GM12872 (cell line): ENCODE measurements around the gene ANKFY1.

ENCODE experiments used
- CTCF ChIP-seq: IDR thresholded peaks from 3 replicates; pipeline ENCODE4 v1.5.1; 2011; ENCODE audit warnings: low read depth, mild to moderate bottlenecking, low read length, moderate library complexity; ENCODE audit not compliant: insufficient read depth

ANKFY1 gene

GRCh38 chr17:4215882-4216570 is 47.8 kb downstream of the ANKFY1 start:
- no peak for TF ChIP-seq CTCF

GRCh38 chr17:4214157-4214556 is 49.6 kb downstream of the ANKFY1 start:
- TF ChIP-seq CTCF: no peak

- TF ChIP-seq CTCF: no peak
These were observed 54.2 kb downstream of the ANKFY1 start for GRCh38 chr17:4209611-4210010.

- no peak for TF ChIP-seq CTCF
These were observed 55.5 kb downstream of the ANKFY1 start for GRCh38 chr17:4208238-4208637.

GRCh38 chr17:4206962-4207361 is 56.8 kb downstream of the ANKFY1 start:
- TF ChIP-seq CTCF: no peak

GRCh38 chr17:4205917-4206316 is 57.9 kb downstream of the ANKFY1 start:
- no peak for TF ChIP-seq CTCF

- no peak for TF ChIP-seq CTCF
These were observed 59.0 kb downstream of the ANKFY1 start for GRCh38 chr17:4204710-4205173.
